ENCODE data around the gene TOR2A. TPM values are rescaled to one million over a fixed set of nuclear protein-coding genes. Genes with fewer than 3 reads are reported as not detected.

The TOR2A gene
- total RNA-seq, 1 donor from 2014 or later: 27.5 TPM

GRCh38 chr9:127715470-127716337 is 19.4 kb downstream of the TOR2A start, which contains the start of the genes PTRH1 and TTC16:
Gene PTRH1 (minus strand): TSS chr9:127715663. CDS start chr9:127715639, 24 bp downstream.
Gene TTC16 (plus strand): TSS chr9:127716079. CDS start chr9:127716146, 67 bp downstream.
- peaks cover 10% of the 10 kb centered on the region for H3K4me1 Mint-ChIP-seq (ENCODE audit: low read depth, unreplicated experiment)
- no peaks in the 10 kb centered on the region for H3K36me3 Mint-ChIP-seq (ENCODE audit: unreplicated experiment)
- no peak within 1 kb of the TSS for H3K27ac Mint-ChIP-seq (ENCODE audit: unreplicated experiment)
- H3K27me3 Mint-ChIP-seq (ENCODE audit: unreplicated experiment): peaks cover 8% of the 10 kb centered on the region
- H3K9me3 Mint-ChIP-seq (ENCODE audit: unreplicated experiment): peaks cover 10% of the 10 kb centered on the region
- peak within 1 kb of the TSS; percentile 100 for H3K4me3 Mint-ChIP-seq (ENCODE audit: unreplicated experiment)
- no peak for TF ChIP-seq CTCF (IDR thresholded peaks at IDR 0.05; ENCODE audit: partially characterized antibody, unreplicated experiment)
- peak; percentile 99 for DNase-seq

GRCh38 chr9:127714951-127715469 is 20.1 kb downstream of the TOR2A start:
- peak; percentile 54 for DNase-seq
- Mint-ChIP-seq H3K4me1 (ENCODE audit: low read depth, unreplicated experiment) (peaks cover 15% of the 10 kb centered on the region), H3K27ac (ENCODE audit: unreplicated experiment) (no peak overlapping the region), H3K4me3 (ENCODE audit: unreplicated experiment) (peak overlapping the region; percentile 100), H3K9me3 (ENCODE audit: unreplicated experiment) (peaks cover 10% of the 10 kb centered on the region), H3K36me3 (ENCODE audit: unreplicated experiment) (no peaks in the 10 kb centered on the region), H3K27me3 (ENCODE audit: unreplicated experiment) (peaks cover 9% of the 10 kb centered on the region)
- no peak for TF ChIP-seq CTCF (IDR thresholded peaks at IDR 0.05; ENCODE audit: partially characterized antibody, unreplicated experiment)

- Mint-ChIP-seq H3K4me1 (ENCODE audit: low read depth, unreplicated experiment) (peaks cover 15% of the 10 kb centered on the region), H3K27ac (ENCODE audit: unreplicated experiment) (no peak overlapping the region), H3K36me3 (ENCODE audit: unreplicated experiment) (no peaks in the 10 kb centered on the region), H3K4me3 (ENCODE audit: unreplicated experiment) (peak overlapping the region; percentile 78), H3K9me3 (ENCODE audit: unreplicated experiment) (peaks cover 10% of the 10 kb centered on the region), H3K27me3 (ENCODE audit: unreplicated experiment) (peaks cover 9% of the 10 kb centered on the region)
- no peak for TF ChIP-seq CTCF (IDR thresholded peaks at IDR 0.05; ENCODE audit: partially characterized antibody, unreplicated experiment)
- no peak for DNase-seq
Measured at GRCh38 chr9:127714020-127714750, 20.9 kb downstream of the TOR2A start.

GRCh38 chr9:127712867-127713266 is 22.2 kb downstream of the TOR2A start:
- Mint-ChIP-seq H3K4me3 (ENCODE audit: unreplicated experiment) (no peak overlapping the region), H3K27ac (ENCODE audit: unreplicated experiment) (no peak overlapping the region), H3K4me1 (ENCODE audit: low read depth, unreplicated experiment) (peaks cover 15% of the 10 kb centered on the region), H3K27me3 (ENCODE audit: unreplicated experiment) (peaks cover 12% of the 10 kb centered on the region), H3K9me3 (ENCODE audit: unreplicated experiment) (peaks cover 15% of the 10 kb centered on the region), H3K36me3 (ENCODE audit: unreplicated experiment) (peaks cover 5% of the 10 kb centered on the region)
- TF ChIP-seq CTCF (IDR thresholded peaks at IDR 0.05; ENCODE audit: partially characterized antibody, unreplicated experiment): no peak
- DNase-seq: no peak
